ENCODE data around the gene CCDC27.
"Not testable (repeated sequence)": the region's sequence is repeated elsewhere in the genome, so short reads cannot be mapped to it uniquely, and the experiment has no call there.

Gene CCDC27

DNA sequence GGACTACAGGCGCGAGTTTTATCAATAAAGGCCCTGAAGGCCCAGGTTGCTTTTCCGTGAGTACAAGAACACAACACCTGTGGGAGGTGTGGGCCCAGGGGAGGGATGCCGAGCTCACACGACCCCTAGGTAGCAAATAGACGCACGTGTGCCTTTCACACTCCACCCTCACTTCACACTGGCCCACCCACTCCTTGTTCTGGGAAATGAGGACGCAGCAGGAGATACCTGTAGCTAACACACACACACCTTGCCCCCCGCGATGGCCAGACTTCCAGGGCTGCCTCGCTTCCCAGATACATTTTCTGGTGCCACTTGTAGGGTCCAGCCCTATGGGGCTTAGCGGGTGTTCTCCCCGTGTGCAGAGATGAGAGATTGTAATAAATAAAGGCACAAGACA lies 4.3 kb upstream of the CCDC27 start:
- Histone ChIP-seq H3K27ac (replicated peaks) (no peak overlapping the region), H3K27me3 (ENCODE audit: insufficient read depth, poor library complexity, severe bottlenecking) (peaks cover 4% of the 10 kb centered on the region), H3K4me3 (replicated peaks; ENCODE audit: insufficient read depth, low read length) (no peak overlapping the region)
- DNase-seq (ENCODE audit: low read depth in 1 of 2, low spot score in 1 of 2): no peak
- no peak for TF ChIP-seq POLR2AphosphoS5 (IDR thresholded peaks at IDR 0.05; ENCODE audit: low read depth)
- TF ChIP-seq GABPA (IDR thresholded peaks at IDR 0.05; ENCODE audit: low read depth): no peak
- TF ChIP-seq, protein P1, sequence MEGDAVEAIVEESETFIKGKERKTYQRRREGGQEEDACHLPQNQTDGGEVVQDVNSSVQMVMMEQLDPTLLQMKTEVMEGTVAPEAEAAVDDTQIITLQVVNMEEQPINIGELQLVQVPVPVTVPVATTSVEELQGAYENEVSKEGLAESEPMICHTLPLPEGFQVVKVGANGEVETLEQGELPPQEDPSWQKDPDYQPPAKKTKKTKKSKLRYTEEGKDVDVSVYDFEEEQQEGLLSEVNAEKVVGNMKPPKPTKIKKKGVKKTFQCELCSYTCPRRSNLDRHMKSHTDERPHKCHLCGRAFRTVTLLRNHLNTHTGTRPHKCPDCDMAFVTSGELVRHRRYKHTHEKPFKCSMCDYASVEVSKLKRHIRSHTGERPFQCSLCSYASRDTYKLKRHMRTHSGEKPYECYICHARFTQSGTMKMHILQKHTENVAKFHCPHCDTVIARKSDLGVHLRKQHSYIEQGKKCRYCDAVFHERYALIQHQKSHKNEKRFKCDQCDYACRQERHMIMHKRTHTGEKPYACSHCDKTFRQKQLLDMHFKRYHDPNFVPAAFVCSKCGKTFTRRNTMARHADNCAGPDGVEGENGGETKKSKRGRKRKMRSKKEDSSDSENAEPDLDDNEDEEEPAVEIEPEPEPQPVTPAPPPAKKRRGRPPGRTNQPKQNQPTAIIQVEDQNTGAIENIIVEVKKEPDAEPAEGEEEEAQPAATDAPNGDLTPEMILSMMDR (IDR thresholded peaks at IDR 0.05; ENCODE audit: insufficient read depth, low read length): no peak
- TF ChIP-seq SPI1 (IDR thresholded peaks at IDR 0.05; ENCODE audit: borderline replicate concordance, low read depth): no peak

DNA sequence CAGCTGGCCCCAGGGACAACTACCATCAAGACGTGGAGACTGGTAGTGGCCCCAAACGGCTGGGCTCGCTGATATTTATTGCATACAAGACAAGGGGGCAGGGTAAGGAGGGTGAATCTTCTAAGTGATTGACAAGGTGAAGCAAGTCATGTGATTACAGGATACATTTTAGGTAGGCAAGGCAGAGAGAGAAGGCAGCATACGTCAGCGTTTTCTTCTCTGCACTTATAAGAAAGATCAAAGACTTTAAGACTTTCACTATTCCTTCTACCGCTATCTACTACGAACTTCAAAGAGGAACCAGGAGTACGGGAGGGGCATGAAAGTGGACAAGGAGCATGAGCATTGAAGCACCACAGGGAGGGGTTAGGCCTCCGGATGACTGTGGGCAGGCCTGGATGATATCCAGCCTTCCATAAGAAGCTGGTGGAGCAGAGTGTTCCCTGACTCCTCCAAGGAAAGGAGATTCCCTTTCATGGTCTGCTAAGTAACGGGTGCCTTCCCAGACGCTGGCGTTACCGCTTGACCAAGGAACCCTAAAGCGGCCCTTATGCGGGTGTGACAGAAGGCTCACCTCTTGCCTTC lies 3.8 kb upstream of the CCDC27 start:
- H3K4me3 ChIP-seq (replicated peaks; ENCODE audit: insufficient read depth, low read length); H3K27ac ChIP-seq (replicated peaks); H3K27me3 ChIP-seq (ENCODE audit: insufficient read depth, poor library complexity, severe bottlenecking); DNase-seq (ENCODE audit: low read depth in 1 of 2, low spot score in 1 of 2): not testable (repeated sequence)

DNA sequence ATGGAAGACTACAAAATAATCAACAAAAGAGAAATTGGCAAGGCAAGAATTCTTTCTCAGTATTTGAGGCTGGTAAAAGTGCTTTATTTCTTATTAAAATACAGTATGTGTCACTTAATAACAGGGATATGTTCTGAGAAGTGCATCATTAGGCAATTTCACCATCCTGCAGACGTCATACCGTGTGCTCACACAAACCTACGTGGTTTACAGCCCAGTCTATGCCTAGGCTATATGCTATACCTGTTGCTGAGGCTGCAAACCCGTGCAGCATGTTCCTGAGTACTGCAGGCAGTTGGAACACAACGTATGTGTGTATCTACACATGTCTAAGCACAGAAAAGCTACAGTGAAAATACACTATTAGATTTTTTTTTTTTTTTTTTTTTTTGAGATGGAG lies 2.7 kb upstream of the CCDC27 start:
- Histone ChIP-seq H3K27ac (replicated peaks) (no peak overlapping the region), H3K4me3 (replicated peaks; ENCODE audit: insufficient read depth, low read length) (no peak overlapping the region), H3K27me3 (ENCODE audit: insufficient read depth, poor library complexity, severe bottlenecking) (peaks cover 4% of the 10 kb centered on the region)
- DNase-seq (ENCODE audit: low read depth in 1 of 2, low spot score in 1 of 2): no peak
- TF ChIP-seq, protein P2, sequence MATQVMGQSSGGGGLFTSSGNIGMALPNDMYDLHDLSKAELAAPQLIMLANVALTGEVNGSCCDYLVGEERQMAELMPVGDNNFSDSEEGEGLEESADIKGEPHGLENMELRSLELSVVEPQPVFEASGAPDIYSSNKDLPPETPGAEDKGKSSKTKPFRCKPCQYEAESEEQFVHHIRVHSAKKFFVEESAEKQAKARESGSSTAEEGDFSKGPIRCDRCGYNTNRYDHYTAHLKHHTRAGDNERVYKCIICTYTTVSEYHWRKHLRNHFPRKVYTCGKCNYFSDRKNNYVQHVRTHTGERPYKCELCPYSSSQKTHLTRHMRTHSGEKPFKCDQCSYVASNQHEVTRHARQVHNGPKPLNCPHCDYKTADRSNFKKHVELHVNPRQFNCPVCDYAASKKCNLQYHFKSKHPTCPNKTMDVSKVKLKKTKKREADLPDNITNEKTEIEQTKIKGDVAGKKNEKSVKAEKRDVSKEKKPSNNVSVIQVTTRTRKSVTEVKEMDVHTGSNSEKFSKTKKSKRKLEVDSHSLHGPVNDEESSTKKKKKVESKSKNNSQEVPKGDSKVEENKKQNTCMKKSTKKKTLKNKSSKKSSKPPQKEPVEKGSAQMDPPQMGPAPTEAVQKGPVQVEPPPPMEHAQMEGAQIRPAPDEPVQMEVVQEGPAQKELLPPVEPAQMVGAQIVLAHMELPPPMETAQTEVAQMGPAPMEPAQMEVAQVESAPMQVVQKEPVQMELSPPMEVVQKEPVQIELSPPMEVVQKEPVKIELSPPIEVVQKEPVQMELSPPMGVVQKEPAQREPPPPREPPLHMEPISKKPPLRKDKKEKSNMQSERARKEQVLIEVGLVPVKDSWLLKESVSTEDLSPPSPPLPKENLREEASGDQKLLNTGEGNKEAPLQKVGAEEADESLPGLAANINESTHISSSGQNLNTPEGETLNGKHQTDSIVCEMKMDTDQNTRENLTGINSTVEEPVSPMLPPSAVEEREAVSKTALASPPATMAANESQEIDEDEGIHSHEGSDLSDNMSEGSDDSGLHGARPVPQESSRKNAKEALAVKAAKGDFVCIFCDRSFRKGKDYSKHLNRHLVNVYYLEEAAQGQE (IDR thresholded peaks at IDR 0.05; ENCODE audit: insufficient replicate concordance, low read depth): no peak
- no peak for TF ChIP-seq POLR2AphosphoS5 (IDR thresholded peaks at IDR 0.05; ENCODE audit: low read depth)
- no peak for TF ChIP-seq SPI1 (IDR thresholded peaks at IDR 0.05; ENCODE audit: borderline replicate concordance, low read depth)
- TF ChIP-seq GABPA (IDR thresholded peaks at IDR 0.05; ENCODE audit: low read depth): no peak
- TF ChIP-seq, protein P1 (IDR thresholded peaks at IDR 0.05; ENCODE audit: insufficient read depth, low read length): no peak

DNA sequence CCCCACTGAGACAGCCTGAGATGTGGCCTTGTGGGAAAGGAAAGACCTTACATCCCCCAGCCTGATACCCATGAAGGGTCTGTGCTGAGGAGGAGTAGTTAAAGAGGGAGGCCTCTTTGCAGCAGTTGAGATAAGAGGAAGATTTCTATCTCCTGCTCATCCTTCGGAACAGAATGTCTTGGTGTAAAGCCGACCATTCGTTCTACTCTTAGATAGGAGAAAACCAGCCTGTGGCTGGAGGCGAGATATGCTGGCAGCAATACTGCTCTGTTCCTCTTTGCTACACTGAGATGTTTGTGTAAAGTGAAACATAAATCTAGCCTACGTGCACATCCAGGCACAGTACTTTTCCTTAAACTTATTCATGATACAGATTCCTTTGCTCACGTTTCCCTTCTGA lies 1.5 kb upstream of the CCDC27 start:
- Histone ChIP-seq H3K27me3 (ENCODE audit: insufficient read depth, poor library complexity, severe bottlenecking) (peaks cover 4% of the 10 kb centered on the region), H3K27ac (replicated peaks) (no peak overlapping the region), H3K4me3 (replicated peaks; ENCODE audit: insufficient read depth, low read length) (no peak overlapping the region)
- no peak for DNase-seq (ENCODE audit: low read depth in 1 of 2, low spot score in 1 of 2)
- no peak for TF ChIP-seq SPI1 (IDR thresholded peaks at IDR 0.05; ENCODE audit: borderline replicate concordance, low read depth)
- TF ChIP-seq, protein P2 (IDR thresholded peaks at IDR 0.05; ENCODE audit: insufficient replicate concordance, low read depth): no peak
- TF ChIP-seq GABPA (IDR thresholded peaks at IDR 0.05; ENCODE audit: low read depth): no peak
- no peak for TF ChIP-seq POLR2AphosphoS5 (IDR thresholded peaks at IDR 0.05; ENCODE audit: low read depth)
- TF ChIP-seq, protein P1 (IDR thresholded peaks at IDR 0.05; ENCODE audit: insufficient read depth, low read length): no peak

Measured in HL-60 (cell line).